ENCODE data around the gene PLEKHG2.

DNA sequence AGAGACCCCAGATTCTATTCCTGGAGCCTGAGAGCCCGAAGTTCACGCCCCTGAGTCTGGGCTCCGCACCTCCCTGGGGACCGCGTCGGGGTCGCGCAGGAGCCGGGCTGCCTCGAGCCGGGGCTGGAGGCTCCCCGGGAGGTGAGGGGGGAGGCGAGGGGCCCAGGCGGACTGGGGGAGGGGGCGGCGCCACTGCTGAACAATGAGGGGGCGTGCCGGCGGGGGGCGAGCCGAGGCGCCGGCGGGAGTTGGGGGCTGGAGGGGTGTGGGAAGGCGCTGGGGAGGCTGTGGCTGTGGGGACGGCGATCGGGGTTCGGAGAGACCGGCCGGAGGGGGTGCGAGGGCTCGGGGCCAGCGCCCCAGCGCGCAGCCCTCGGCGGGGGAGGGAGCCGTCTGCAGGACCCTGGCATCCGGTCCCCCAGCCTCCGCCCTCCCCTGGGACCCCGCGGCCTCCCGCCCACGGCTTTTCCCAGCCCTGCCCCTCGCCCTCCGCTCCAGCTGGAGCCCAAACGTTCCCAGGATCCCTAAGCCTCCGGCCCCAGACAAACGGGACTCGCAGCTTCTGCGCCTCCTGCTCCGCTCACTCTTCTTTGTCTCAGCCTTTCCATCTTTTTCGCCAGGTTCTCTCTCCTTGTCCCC, 922 bp downstream of the PLEKHG2 start:
- TF ChIP-seq, protein P1, sequence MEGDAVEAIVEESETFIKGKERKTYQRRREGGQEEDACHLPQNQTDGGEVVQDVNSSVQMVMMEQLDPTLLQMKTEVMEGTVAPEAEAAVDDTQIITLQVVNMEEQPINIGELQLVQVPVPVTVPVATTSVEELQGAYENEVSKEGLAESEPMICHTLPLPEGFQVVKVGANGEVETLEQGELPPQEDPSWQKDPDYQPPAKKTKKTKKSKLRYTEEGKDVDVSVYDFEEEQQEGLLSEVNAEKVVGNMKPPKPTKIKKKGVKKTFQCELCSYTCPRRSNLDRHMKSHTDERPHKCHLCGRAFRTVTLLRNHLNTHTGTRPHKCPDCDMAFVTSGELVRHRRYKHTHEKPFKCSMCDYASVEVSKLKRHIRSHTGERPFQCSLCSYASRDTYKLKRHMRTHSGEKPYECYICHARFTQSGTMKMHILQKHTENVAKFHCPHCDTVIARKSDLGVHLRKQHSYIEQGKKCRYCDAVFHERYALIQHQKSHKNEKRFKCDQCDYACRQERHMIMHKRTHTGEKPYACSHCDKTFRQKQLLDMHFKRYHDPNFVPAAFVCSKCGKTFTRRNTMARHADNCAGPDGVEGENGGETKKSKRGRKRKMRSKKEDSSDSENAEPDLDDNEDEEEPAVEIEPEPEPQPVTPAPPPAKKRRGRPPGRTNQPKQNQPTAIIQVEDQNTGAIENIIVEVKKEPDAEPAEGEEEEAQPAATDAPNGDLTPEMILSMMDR (IDR thresholded peaks at IDR 0.05 in 4 of 5, conservative IDR thresholded peaks at IDR 0.05 in 1 of 5), result no peak
- no peak for TF ChIP-seq POLR2A (IDR thresholded peaks at IDR 0.05)
